ENCODE data around the gene DNHD1.

DNA sequence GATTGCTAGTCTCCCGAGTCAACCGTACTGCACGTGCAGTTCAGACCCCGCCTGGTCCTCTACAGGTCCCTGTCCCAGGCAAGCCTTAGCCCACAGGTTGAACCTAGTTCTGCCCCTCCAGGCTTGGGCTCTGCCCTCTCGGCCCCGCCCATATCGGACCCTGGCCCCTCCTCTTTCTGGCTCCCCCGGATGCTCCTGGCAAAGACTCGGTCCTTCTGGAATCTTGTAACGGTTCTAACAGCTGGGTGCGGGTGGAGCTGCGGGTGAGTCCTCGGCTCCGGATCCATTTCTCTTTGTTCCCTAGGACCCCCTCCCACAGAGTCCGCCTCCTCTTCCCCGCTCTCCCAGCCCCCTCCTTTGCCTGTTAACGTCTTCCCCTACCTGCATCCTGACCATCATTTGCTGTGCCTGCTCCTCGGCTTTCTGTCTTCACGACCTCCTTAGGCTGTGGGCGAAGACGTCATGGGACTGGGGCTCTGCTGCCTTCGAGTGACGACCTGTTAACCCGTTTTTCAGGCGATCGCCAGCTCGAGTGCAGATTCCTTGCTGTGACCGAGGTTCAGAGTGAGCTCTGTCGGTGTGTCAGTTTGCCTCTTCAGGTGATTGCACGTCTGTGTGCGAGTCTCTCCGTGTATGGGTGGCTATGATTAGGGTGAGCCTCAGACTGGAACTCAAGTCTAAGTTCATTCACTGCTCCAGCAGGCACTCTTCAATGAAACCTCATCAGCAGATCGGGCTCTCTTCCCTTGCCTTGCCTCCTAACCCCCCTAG, at the start of gene DNHD1:
- TF ChIP-seq, protein P1, sequence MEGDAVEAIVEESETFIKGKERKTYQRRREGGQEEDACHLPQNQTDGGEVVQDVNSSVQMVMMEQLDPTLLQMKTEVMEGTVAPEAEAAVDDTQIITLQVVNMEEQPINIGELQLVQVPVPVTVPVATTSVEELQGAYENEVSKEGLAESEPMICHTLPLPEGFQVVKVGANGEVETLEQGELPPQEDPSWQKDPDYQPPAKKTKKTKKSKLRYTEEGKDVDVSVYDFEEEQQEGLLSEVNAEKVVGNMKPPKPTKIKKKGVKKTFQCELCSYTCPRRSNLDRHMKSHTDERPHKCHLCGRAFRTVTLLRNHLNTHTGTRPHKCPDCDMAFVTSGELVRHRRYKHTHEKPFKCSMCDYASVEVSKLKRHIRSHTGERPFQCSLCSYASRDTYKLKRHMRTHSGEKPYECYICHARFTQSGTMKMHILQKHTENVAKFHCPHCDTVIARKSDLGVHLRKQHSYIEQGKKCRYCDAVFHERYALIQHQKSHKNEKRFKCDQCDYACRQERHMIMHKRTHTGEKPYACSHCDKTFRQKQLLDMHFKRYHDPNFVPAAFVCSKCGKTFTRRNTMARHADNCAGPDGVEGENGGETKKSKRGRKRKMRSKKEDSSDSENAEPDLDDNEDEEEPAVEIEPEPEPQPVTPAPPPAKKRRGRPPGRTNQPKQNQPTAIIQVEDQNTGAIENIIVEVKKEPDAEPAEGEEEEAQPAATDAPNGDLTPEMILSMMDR (IDR thresholded peaks at IDR 0.05; ENCODE audit: poor library complexity), result no peak
- TF ChIP-seq EZH2phosphoT487 (IDR thresholded peaks at IDR 0.05; ENCODE audit: low read depth, severe bottlenecking, unreplicated experiment) (no peak), EZH2 (IDR thresholded peaks at IDR 0.05; ENCODE audit: borderline replicate concordance) (no peak)

Measured in hepatocyte (in vitro differentiated cells).